ENCODE measurements around the gene CNR2.
"Not testable (repeated sequence)": the region's sequence is repeated elsewhere in the genome, so short reads cannot be mapped to it uniquely, and the experiment has no call there.

Gene CNR2

DNA sequence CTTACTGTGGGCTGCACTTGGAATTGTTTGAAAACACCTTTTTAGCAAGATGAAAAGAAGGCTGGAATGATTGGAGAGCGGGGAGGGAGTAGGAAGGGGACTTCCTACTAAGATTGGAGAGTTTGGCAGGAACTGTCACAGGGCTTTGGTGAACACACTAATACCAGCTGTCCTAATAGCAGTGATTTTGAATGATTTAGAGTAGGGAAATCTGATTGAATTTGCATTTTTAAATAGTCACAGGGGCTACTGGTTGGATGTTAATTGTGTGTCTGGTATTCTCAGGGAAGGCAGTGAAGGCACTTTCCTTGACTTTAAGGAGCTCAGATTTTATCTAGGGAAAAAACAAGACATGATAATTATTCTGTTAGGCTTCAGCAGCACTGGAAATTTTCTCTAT is 85.4 kb downstream of the CNR2 start:
- DNase-seq = no peak

DNA sequence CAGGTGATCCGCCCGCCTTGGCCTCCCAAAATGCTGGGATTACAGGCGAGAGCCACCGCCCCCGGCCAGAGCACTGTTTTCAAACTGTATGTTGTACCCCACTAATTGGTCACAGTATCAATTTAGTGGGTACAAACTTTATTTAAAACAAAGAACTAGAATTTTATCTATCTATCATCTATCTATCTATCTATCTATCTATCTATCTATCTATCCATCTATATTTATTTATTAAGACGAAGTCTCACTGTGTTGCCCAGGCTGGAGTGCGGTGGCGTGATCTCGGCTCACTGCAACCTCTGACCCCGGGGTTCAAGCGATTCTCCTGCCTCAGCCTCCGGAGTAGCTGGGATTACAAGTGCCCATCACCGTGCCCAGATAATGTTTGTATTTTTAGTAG is 86.6 kb downstream of the CNR2 start:
- not testable (repeated sequence) for DNase-seq

DNA sequence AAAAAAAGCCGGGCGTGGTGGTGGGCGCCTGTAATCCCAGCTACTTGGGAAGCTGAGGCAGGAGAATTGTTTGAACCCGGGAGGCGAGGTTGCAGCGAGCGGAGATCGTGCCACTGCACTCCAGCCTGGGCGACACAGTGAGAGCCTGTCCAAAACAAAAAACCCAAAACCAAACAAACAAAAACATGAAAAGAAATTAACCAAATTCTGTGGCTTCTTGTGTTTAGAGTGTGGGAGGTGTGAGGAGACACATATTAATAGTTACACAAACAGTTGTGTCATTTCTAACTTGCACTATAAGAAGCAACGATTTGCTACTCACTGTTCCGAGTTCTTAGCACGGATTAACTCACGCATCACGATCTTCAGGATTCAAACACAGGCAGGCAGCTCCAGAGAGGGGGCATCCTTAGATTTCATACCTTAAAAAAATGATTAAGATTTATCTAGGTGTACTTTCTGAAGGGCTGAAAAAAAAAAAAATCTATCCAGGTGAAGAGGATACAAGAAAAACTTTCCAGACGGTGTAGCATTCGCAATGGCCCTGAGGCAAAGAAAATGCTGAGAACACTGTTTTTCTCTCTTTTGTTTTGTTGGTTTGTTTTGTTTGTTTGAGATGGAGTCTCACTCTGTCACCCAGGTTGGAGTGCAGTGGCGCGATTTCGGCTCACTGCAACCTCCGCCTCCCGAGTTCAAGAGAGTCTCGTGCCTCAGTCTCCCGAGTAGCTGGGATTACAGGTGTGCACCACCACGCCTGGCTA is 87.2 kb downstream of the CNR2 start:
- peak; percentile 13 for DNase-seq

- DNase-seq = peak; percentile 96
These were observed 87.9 kb downstream of the CNR2 start, which contains the start of gene HMGCL for GRCh38 chr1:23825076-23825761. Gene HMGCL (minus strand): TSS chr1:23825429. CDS start chr1:23825415, 14 bp downstream.

- DNase-seq = no peak
These were observed 88.5 kb downstream of the CNR2 start for GRCh38 chr1:23824711-23825075.

DNA sequence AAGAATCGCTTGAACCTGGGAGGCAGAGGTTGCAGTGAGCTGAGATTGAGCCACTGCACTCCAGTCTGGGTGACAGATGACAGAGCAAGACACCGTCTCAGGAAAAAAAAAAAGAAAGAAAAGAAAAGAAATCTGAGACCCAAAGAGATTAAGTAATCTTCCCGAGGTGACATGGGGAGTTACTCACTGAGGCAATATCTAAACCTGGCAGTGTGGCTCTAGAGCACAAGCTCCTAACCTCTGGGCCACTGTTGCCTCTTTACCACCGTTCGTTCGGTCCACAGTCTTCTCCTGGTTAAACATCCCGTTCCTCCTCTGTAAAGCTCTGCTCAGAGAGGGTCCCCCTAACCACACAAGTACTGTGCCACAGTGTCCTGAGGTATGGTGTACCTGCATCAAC is 89.4 kb downstream of the CNR2 start:
- DNase-seq = no peak

All from hematopoietic multipotent progenitor cell treated with erythropoietin and hydrocortisone succinate and interleukin-3 and kit ligand, for 6 days (in vitro differentiated cells).